Cardiac muscle cell (in vitro differentiated cells and primary cell): ENCODE measurements around the gene FAXC. TPM values are rescaled to one million over a fixed set of nuclear protein-coding genes. Genes with fewer than 3 reads are reported as not detected.

Experiments
- DNase-seq, 2 donors: peaks; one replicate each; pipeline versions ENCODE4 v3.0.0 to v3.0.0-alpha.2; 2010 to 2017; ENCODE audit warnings: low read depth in 1 of 2, low spot score in 1 of 2
- H3K27ac ChIP-seq: fragments of 200-600 bp; sonication (generic); 2 replicates; pipeline ENCODE4 v1.5.1; 2016
- H3K27me3 ChIP-seq: fragments of 200-600 bp; sonication (generic); 2 replicates; pipeline ENCODE4 v1.6.0; 2016; ENCODE audit warnings: control low read depth
- H3K36me3 ChIP-seq: fragments of 200-600 bp; sonication (generic); 2 replicates; pipeline ENCODE4 v1.5.1; 2016; ENCODE audit warnings: control low read depth
- H3K4me1 ChIP-seq: fragments of 200-600 bp; sonication (generic); 2 replicates; pipeline ENCODE4 v1.8.1; 2017; ENCODE audit warnings: low read depth, mild to moderate bottlenecking, mixed run types
- H3K4me3 ChIP-seq: fragments of 200-600 bp; sonication (generic); 2 replicates; pipeline ENCODE4 v1.5.1; 2016; ENCODE audit warnings: mild to moderate bottlenecking
- H3K9me3 ChIP-seq: fragments of 200-600 bp; sonication (generic); 2 replicates; pipeline ENCODE4 v1.5.1; 2017; ENCODE audit warnings: low read depth, mild to moderate bottlenecking, control low read depth
- polyA plus RNA-seq: library from polyadenylated mRNA; unstranded; fragments of >200 nt; fragmentation: Nextera tagmentation; extraction: Ambion mirVana; gene quantifications from 2 replicates; pipeline ENCODE4 v1.2.1, GENCODE V29; 2016
- total RNA-seq: library from RNA; depleted of rRNA; stranded (reverse); fragments of >200 nt; gene quantifications from 2 replicates; pipeline ENCODE4 v1.2.3, GENCODE V29; 2016
- TF ChIP-seq, protein P1 (sequence below): IDR thresholded peaks from 2 replicates; pipeline ENCODE4 v1.5.1; 2012; ENCODE audit warnings: low read depth, mild to moderate bottlenecking, low read length

FAXC gene
- total RNA-seq, result 0.14 and 0.30 TPM in 2 replicates
- polyA plus RNA-seq, result 2.7 and 4.1 TPM in 2 replicates

- Histone ChIP-seq H3K27me3 (peaks cover 38% of the 10 kb centered on the region), H3K9me3 (no peaks in the 10 kb centered on the region), H3K4me1 (no peaks in the 10 kb centered on the region), H3K4me3 (peak within 1 kb of the TSS; percentile 79), H3K27ac (no peak within 1 kb of the TSS), H3K36me3 (no peaks in the 10 kb centered on the region)
- DNase-seq, result peak; percentile 25 to 43
- TF ChIP-seq, protein P1, sequence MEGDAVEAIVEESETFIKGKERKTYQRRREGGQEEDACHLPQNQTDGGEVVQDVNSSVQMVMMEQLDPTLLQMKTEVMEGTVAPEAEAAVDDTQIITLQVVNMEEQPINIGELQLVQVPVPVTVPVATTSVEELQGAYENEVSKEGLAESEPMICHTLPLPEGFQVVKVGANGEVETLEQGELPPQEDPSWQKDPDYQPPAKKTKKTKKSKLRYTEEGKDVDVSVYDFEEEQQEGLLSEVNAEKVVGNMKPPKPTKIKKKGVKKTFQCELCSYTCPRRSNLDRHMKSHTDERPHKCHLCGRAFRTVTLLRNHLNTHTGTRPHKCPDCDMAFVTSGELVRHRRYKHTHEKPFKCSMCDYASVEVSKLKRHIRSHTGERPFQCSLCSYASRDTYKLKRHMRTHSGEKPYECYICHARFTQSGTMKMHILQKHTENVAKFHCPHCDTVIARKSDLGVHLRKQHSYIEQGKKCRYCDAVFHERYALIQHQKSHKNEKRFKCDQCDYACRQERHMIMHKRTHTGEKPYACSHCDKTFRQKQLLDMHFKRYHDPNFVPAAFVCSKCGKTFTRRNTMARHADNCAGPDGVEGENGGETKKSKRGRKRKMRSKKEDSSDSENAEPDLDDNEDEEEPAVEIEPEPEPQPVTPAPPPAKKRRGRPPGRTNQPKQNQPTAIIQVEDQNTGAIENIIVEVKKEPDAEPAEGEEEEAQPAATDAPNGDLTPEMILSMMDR, result no peak
Observed at GRCh38 chr6:99349171-99350141, at the start of gene FAXC. Gene FAXC (minus strand): TSS chr6:99349674. CDS start chr6:99349372, 302 bp downstream.

DNA sequence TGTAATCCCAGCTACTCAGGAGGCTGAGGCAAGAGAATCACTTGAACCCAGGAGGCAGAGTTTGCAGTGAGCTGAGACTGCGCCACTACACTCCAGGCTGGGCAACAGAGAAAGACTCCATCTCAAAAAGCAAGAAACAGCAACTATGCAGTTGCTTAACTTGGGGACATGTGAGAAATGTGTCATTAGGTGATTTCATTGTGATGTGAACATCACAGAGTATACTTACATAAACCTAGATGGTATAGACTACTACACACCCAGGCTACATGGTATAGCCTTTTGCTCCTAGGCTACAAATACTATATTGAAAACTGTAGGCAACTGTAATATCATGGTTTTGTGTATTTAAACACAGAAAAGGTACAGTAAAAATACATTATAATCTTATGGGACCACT is 47.8 kb upstream of the FAXC start:
- H3K27ac ChIP-seq, result no peak overlapping the region
- no peak for DNase-seq
- no peaks in the 10 kb centered on the region for H3K9me3 ChIP-seq
- H3K27me3 ChIP-seq, result no peaks in the 10 kb centered on the region
- no peak overlapping the region for H3K4me3 ChIP-seq
- H3K36me3 ChIP-seq, result peaks cover 49% of the 10 kb centered on the region
- TF ChIP-seq, protein P1, result no peak
- H3K4me1 ChIP-seq, result peaks cover 7% of the 10 kb centered on the region

DNA sequence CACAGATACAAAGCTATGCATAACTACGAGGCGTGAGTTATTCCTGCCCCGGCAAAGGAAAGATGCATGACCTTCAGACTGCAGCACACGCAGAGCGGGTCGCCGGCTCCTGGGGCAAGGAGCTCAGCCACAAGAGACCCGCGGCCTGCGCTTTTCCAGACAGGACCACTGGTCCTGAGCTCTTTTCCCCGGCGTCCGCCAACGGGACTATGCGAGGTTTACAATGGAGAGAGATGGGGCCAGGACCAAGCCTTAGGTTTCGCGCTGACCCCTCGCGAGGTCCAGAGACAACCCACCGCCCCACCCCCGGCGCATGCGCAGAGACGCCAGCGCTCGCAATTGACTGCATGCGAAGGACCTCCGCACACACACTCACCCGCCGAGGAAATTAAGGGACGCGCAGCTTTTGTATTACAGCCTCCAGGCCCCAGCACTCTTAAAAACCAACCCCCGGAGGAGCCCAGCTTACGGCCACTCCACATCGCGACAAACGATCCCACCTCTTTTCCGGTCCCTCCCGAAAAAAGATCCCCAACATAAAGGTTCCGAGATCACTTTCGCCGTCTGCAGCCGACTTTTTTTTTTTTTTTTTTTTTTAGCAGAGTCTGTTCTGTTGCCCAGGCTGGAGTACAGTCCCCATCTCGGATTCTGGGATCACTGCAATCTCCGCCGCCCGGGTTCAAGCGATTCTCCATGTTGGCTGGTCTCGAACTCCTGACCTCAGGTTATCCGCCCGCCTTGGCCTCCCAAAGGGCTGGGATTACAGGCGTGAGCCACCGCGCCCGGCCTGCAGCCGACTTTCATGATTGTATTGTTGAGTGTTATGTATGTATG is 44.4 kb upstream of the FAXC start, which contains the start of gene COQ3:
TSS of gene COQ3 (minus strand) at position 498 of the 834 bp plus-strand sequence. CDS start at position 482, 16 bp downstream.
- peaks cover 7% of the 10 kb centered on the region for H3K4me1 ChIP-seq
- H3K9me3 ChIP-seq, result no peaks in the 10 kb centered on the region
- H3K36me3 ChIP-seq, result peaks cover 18% of the 10 kb centered on the region
- H3K27me3 ChIP-seq, result no peaks in the 10 kb centered on the region
- DNase-seq, result peak; percentile 86 to 91
- TF ChIP-seq, protein P1, result no peak
- peak within 1 kb of the TSS; percentile 46 for H3K4me3 ChIP-seq
- H3K27ac ChIP-seq, result peak within 1 kb of the TSS; percentile 74

DNA sequence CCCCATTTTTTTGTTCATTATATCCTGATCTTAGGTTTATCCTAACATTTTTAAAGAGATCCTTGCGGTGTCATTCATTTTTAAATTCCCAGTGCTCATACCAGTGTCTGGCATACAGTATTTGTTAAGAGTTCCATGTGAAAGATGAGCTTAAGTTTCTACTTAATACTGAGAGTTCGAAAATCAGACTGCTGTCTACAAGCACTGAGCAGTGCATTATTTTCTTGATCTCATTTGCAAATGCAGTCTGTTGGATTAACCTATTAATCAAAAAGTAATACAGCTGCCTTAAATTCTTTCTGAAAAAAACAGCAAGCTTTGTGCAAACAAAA is 43.9 kb upstream of the FAXC start:
- Histone ChIP-seq H3K9me3 (no peaks in the 10 kb centered on the region), H3K36me3 (peaks cover 12% of the 10 kb centered on the region), H3K4me1 (peaks cover 7% of the 10 kb centered on the region), H3K27me3 (no peaks in the 10 kb centered on the region), H3K27ac (peak overlapping the region; percentile 74), H3K4me3 (peak overlapping the region; percentile 46)
- no peak for DNase-seq
- TF ChIP-seq, protein P1, result no peak

- Histone ChIP-seq H3K9me3 (no peaks in the 10 kb centered on the region), H3K27me3 (no peaks in the 10 kb centered on the region), H3K27ac (no peak overlapping the region), H3K4me1 (peaks cover 7% of the 10 kb centered on the region), H3K36me3 (no peaks in the 10 kb centered on the region), H3K4me3 (no peak overlapping the region)
- TF ChIP-seq, protein P1, result no peak
- no peak for DNase-seq
Observed at GRCh38 chr6:99390896-99391295, 41.4 kb upstream of the FAXC start.
